HCT116 (cell line): ENCODE results near the gene MUC4. TPM values are rescaled to one million over a fixed set of nuclear protein-coding genes. Genes with fewer than 3 reads are reported as not detected.

Source experiments
- ATAC-seq: fragments of 200-7000 bp; cut with Tn5 transposase; 2 replicates; pipeline ENCODE4 v1.9.1; 2020; ENCODE audit warnings: mild to moderate bottlenecking, moderate library complexity
- BruUV-seq: library from RNA; stranded (reverse); fragments of 400-500 nt; replicated peaks from 2 replicates; lab custom pipeline; 2021; lab: Mats Ljungman, UMichigan
- CTCF ChIA-PET: fragments of 300-600 bp; sonication (Branson Sonifier 250); formaldehyde crosslinking; loops from one replicate; lab custom pipeline; 2021; ENCODE audit warnings: antibody characterized with exemption; lab: Charles Lee
- POLR2A ChIA-PET: fragments of 300-600, 350-600 bp; sonication (Branson Sonifier 250); formaldehyde crosslinking; loops from one replicate; lab custom pipeline; 2021; ENCODE audit warnings: antibody characterized with exemption; lab: Charles Lee
- RAD21 ChIA-PET, 2 experiments: fragments of 300-600 bp; sonication (Branson Sonifier 250); formaldehyde crosslinking; loops; one replicate each; lab custom pipeline; 2023; ENCODE audit warnings: low total read pairs in 2 of 2; ENCODE audit not compliant: uncharacterized antibody in 2 of 2, unreplicated experiment in 2 of 2, low non-redundant PET in 1 of 2; lab: Charles Lee
- DNase-seq: peaks from one replicate; pipeline ENCODE4 v3.0.0-alpha.2; 2010; ENCODE audit warnings: low read depth, low spot score
- H2AFZ ChIP-seq: fragments of 200-600 bp; shearing (Covaris generic), sonication (generic); 2 replicates; pipeline ENCODE4 v1.6.1; 2017; ENCODE audit warnings: low read depth, mixed run types, mixed read lengths, antibody characterized with exemption, low read length; ENCODE audit not compliant: poor library complexity, severe bottlenecking
- H3K27ac ChIP-seq: 2 replicates; pipeline ENCODE4 v1.5.1; 2012; ENCODE audit warnings: low read depth, low read length
- H3K27me3 ChIP-seq: fragments of 200-600 bp; sonication (generic); 2 replicates; pipeline ENCODE4 v1.6.1; 2016; ENCODE audit warnings: mixed run types, low read length, mixed read lengths; ENCODE audit not compliant: insufficient read depth
- H3K36me3 ChIP-seq, 2 experiments: fragments of 200-500 bp in 1 of 2; fragments of 200-600 bp in 1 of 2; sonication (Bioruptor generic) in 1 of 2; sonication (generic) in 1 of 2; 2 replicates each; pipeline versions ENCODE4 v1.5.1 to v1.6.1; 2014 to 2016; ENCODE audit warnings: low read length in 2 of 2, inconsistent platforms in 1 of 2, mixed read lengths in 1 of 2, mixed run types in 1 of 2; ENCODE audit not compliant: insufficient read depth in 2 of 2, control insufficient read depth in 1 of 2
- H3K4me1 ChIP-seq, 2 experiments: fragments of 200-600 bp in 1 of 2; sonication (generic) in 1 of 2; 2 replicates each; pipeline versions ENCODE4 v1.5.1 to v1.6.1; 2012 to 2017; ENCODE audit warnings: low read length in 2 of 2, inconsistent platforms in 1 of 2, mild to moderate bottlenecking in 1 of 2, mixed read lengths in 1 of 2, mixed run types in 1 of 2, moderate library complexity in 1 of 2; ENCODE audit not compliant: insufficient read depth in 2 of 2, control insufficient read depth in 1 of 2
- H3K4me2 ChIP-seq: fragments of 200-600 bp; sonication (generic); 2 replicates; pipeline ENCODE4 v1.6.1; 2017; ENCODE audit warnings: mixed run types, low read length, mixed read lengths
- H3K4me3 ChIP-seq, 2 experiments: fragments of 200-600 bp in 1 of 2; sonication (generic) in 1 of 2; replicated peaks in 1 of 2; 2 replicates each; pipeline ENCODE4 v1.5.1; 2011 to 2016; ENCODE audit warnings: low read length in 2 of 2, control low read depth in 1 of 2, low read depth in 1 of 2, mild to moderate bottlenecking in 1 of 2, mixed read lengths in 1 of 2, mixed run types in 1 of 2
- H3K79me2 ChIP-seq: fragments of 200-600 bp; sonication (generic); 2 replicates; pipeline ENCODE4 v1.6.1; 2017; ENCODE audit warnings: mild to moderate bottlenecking, mixed run types, low read length, moderate library complexity, mixed read lengths; ENCODE audit not compliant: insufficient read depth
- H3K9ac ChIP-seq: fragments of 200-600 bp; sonication (generic); 2 replicates; pipeline ENCODE4 v1.6.1; 2016; ENCODE audit warnings: low read length, mixed read lengths
- H3K9me2 ChIP-seq: fragments of 200-600 bp; sonication (generic), shearing (Covaris generic); 2 replicates; pipeline ENCODE4 v1.6.1; 2017; ENCODE audit warnings: mixed run types, mild to moderate bottlenecking, moderate library complexity; ENCODE audit not compliant: insufficient read depth
- H3K9me3 ChIP-seq, 2 experiments: fragments of 200-500 bp in 1 of 2; fragments of 200-600 bp in 1 of 2; sonication (Bioruptor generic) in 1 of 2; sonication (generic) in 1 of 2; 2 replicates each; pipeline ENCODE4 v1.6.1; 2014 to 2017; ENCODE audit warnings: low read length in 2 of 2, mixed read lengths in 2 of 2, inconsistent platforms in 1 of 2, low read depth in 1 of 2, mild to moderate bottlenecking in 1 of 2, mixed run types in 1 of 2, moderate library complexity in 1 of 2; ENCODE audit not compliant: control insufficient read depth in 1 of 2, insufficient read depth in 1 of 2
- H4K20me1 ChIP-seq: fragments of 200-600 bp; sonication (generic), shearing (Covaris generic); 2 replicates; pipeline ENCODE4 v1.6.1; 2017; ENCODE audit warnings: mixed run types, mild to moderate bottlenecking, moderate library complexity; ENCODE audit not compliant: insufficient read depth
- ATF3 ChIP-seq: IDR thresholded peaks from 2 replicates; pipeline ENCODE4 v1.6.1; 2012
- CBX3 ChIP-seq: IDR thresholded peaks from 2 replicates; pipeline ENCODE4 v1.6.1; 2012; ENCODE audit warnings: low read depth
- CEBPB ChIP-seq: IDR thresholded peaks from 2 replicates; pipeline ENCODE4 v1.6.1; 2012; ENCODE audit warnings: low read depth
- CTCF ChIP-seq, 3 experiments: fragments of 200-600 bp in 1 of 3; sonication (generic) in 1 of 3; IDR thresholded peaks in 2 of 3; conservative IDR thresholded peaks in 1 of 3; 2 replicates each; pipeline ENCODE4 v1.5.1; 2012 to 2017; ENCODE audit warnings: low read depth in 2 of 3, low read length in 2 of 3, antibody characterized with exemption in 1 of 3, borderline replicate concordance in 1 of 3, control low read depth in 1 of 3, mild to moderate bottlenecking in 1 of 3, mixed read lengths in 1 of 3, mixed run types in 1 of 3, moderate library complexity in 1 of 3; ENCODE audit not compliant: insufficient read depth in 1 of 3
- ELF1 ChIP-seq: IDR thresholded peaks from 2 replicates; pipeline ENCODE4 v1.6.1; 2012; ENCODE audit warnings: low read depth, borderline replicate concordance
- EZH2 ChIP-seq: fragments of 200-600 bp; sonication (generic); IDR thresholded peaks from 2 replicates; pipeline ENCODE4 v1.6.1; 2017; ENCODE audit warnings: antibody characterized with exemption, mixed run types
- EZH2phosphoT487 ChIP-seq: fragments of 200-600 bp; IDR thresholded peaks from 2 replicates; pipeline ENCODE4 v1.6.1; 2018; ENCODE audit warnings: antibody characterized with exemption, borderline replicate concordance
- JUND ChIP-seq: IDR thresholded peaks from 2 replicates; pipeline ENCODE4 v1.6.1; 2012
- MAX ChIP-seq: IDR thresholded peaks from 2 replicates; pipeline ENCODE4 v1.6.1; 2012
- POLR2A ChIP-seq: IDR thresholded peaks from 2 replicates; pipeline ENCODE4 v1.7.0; 2011; ENCODE audit warnings: borderline replicate concordance; ENCODE audit not compliant: insufficient read depth, insufficient read length; ENCODE audit errors: extremely low read depth
- POLR2AphosphoS5 ChIP-seq: IDR thresholded peaks from 2 replicates; pipeline ENCODE4 v1.6.1; 2011; ENCODE audit warnings: mild to moderate bottlenecking, low read depth, low read length, moderate library complexity
- RAD21 ChIP-seq: IDR thresholded peaks from 2 replicates; pipeline ENCODE4 v1.6.1; 2012; ENCODE audit warnings: low read depth, mild to moderate bottlenecking
- REST ChIP-seq: IDR thresholded peaks from 2 replicates; pipeline ENCODE4 v1.6.1; 2012; ENCODE audit warnings: low read depth
- SIN3A ChIP-seq: IDR thresholded peaks from 2 replicates; pipeline ENCODE4 v1.6.1; 2012; ENCODE audit warnings: low read depth
- SRF ChIP-seq: IDR thresholded peaks from 2 replicates; pipeline ENCODE4 v1.6.1; 2012; ENCODE audit warnings: low read depth
- YY1 ChIP-seq: IDR thresholded peaks from 2 replicates; pipeline ENCODE4 v1.6.1; 2011; ENCODE audit warnings: low read length, low read depth, moderate library complexity, mild to moderate bottlenecking; ENCODE audit not compliant: insufficient replicate concordance; ENCODE audit errors: extremely low read depth
- ZFX ChIP-seq: fragments of 450-650 bp; IDR thresholded peaks from 2 replicates; pipeline ENCODE4 v1.6.1; 2017
- intact Hi-C: fragments of 100-400 bp; cut with micrococcal nuclease; formaldehyde crosslinking; loops from 2 replicates; pipeline ENCODE4 v1.10.0; 2022
- total RNA-seq: library from RNA; stranded (reverse); gene quantifications from one replicate; pipeline ENCODE4 v1.2.1, GENCODE V29; 2021; ENCODE audit not compliant: unreplicated experiment

MUC4 gene
- total RNA-seq, 1 experiment from 2014 or later: 0.64 TPM

- Histone ChIP-seq H3K4me3 (no peak overlapping the region), H3K27ac (no peak overlapping the region), H2AFZ (no peak overlapping the region), H3K9me3 (no peaks in the 10 kb centered on the region), H3K9ac (no peak overlapping the region), H3K36me3 (no peaks in the 10 kb centered on the region), H3K4me1 (peaks cover 2 to 10% of the 10 kb centered on the region in 2 experiments; a peak in 1 of 4 replicates), H3K4me2 (no peak overlapping the region), H3K79me2 (no peaks in the 10 kb centered on the region), H3K9me2 (no peaks in the 10 kb centered on the region), H3K27me3 (no peaks in the 10 kb centered on the region), H4K20me1 (no peaks in the 10 kb centered on the region)
- DNase-seq (no peak), ATAC-seq (no peak)
- POLR2A ChIA-PET: no interaction called here
- BruUV-seq: no TSS peak
- CTCF ChIA-PET: no interaction called here
- TF ChIP-seq ZFX: no peak
- TF ChIP-seq CEBPB: no peak
- no peak for TF ChIP-seq ATF3
- no peak for TF ChIP-seq CBX3
- TF ChIP-seq EZH2: no peak
- no peak for TF ChIP-seq YY1
- TF ChIP-seq MAX: no peak
- TF ChIP-seq JUND: no peak
- TF ChIP-seq EZH2phosphoT487: no peak
- no peak for TF ChIP-seq POLR2A
- TF ChIP-seq RAD21: no peak
- TF ChIP-seq REST: no peak
- TF ChIP-seq SRF: no peak
- TF ChIP-seq SIN3A: no peak
- no peak for TF ChIP-seq CTCF (IDR thresholded peaks at IDR 0.05 in 2 of 3, conservative IDR thresholded peaks at IDR 0.05 in 1 of 3; ENCODE audit: borderline replicate concordance in 1 of 3, insufficient read depth in 1 of 3, low read depth in 2 of 3, low read length in 2 of 3)
- no peak for TF ChIP-seq ELF1
- no peak for TF ChIP-seq POLR2AphosphoS5
- RAD21 ChIA-PET: no interaction called here
- intact Hi-C loops: no loop called here
Observed at GRCh38 chr3:195823280-195823679, 11.6 kb upstream of the MUC4 start.
